ENCODE results near the gene FOXL2NB.

FOXL2NB gene

GRCh38 chr3:138945709-138946662 is 1.0 kb upstream of the FOXL2NB start:
- peak; percentile 53 for DNase-seq

- DNase-seq, result no peak
These were observed 591 bp downstream of the FOXL2NB start for GRCh38 chr3:138947495-138948121.

GRCh38 chr3:138948371-138949001 is 1.5 kb downstream of the FOXL2NB start:
- DNase-seq, result no peak

- no peak for DNase-seq
These were observed 2.0 kb downstream of the FOXL2NB start for GRCh38 chr3:138949002-138949418.

GRCh38 chr3:138949445-138950005 is 2.5 kb downstream of the FOXL2NB start:
- DNase-seq, result no peak

- peak; percentile 50 for DNase-seq
These were observed 3.1 kb downstream of the FOXL2NB start for GRCh38 chr3:138950006-138950644.

GRCh38 chr3:138950701-138951100 is 3.7 kb downstream of the FOXL2NB start:
- no peak for DNase-seq

GRCh38 chr3:138960417-138960852 is 13.4 kb downstream of the FOXL2NB start:
- DNase-seq, result no peak

- no peak for DNase-seq
These were observed 16.0 kb downstream of the FOXL2NB start for GRCh38 chr3:138962854-138963560.

- no peak for DNase-seq
These were observed 17.2 kb downstream of the FOXL2NB start for GRCh38 chr3:138964264-138964663.

- no peak for DNase-seq
These were observed 17.9 kb downstream of the FOXL2NB start for GRCh38 chr3:138964923-138965322.

- no peak for DNase-seq
These were observed 24.8 kb downstream of the FOXL2NB start for GRCh38 chr3:138971766-138972320.

GRCh38 chr3:138972941-138973340 is 25.9 kb downstream of the FOXL2NB start:
- DNase-seq, result no peak

GRCh38 chr3:138974462-138974861 is 27.4 kb downstream of the FOXL2NB start:
- DNase-seq, result peak; percentile 61

GRCh38 chr3:138975351-138975750 is 28.3 kb downstream of the FOXL2NB start:
- no peak for DNase-seq

GRCh38 chr3:138976047-138976446 is 29.0 kb downstream of the FOXL2NB start:
- no peak for DNase-seq

GRCh38 chr3:138984816-138985215 is 37.8 kb downstream of the FOXL2NB start:
- DNase-seq, result no peak

GRCh38 chr3:138985932-138986331 is 38.9 kb downstream of the FOXL2NB start:
- DNase-seq, result no peak

GRCh38 chr3:138987181-138987580 is 40.2 kb downstream of the FOXL2NB start:
- no peak for DNase-seq

GRCh38 chr3:138995706-138996105 is 48.7 kb downstream of the FOXL2NB start:
- DNase-seq, result no peak
